Smooth muscle cell (in vitro differentiated cells): ENCODE data around the gene LCE2C. TPM values are rescaled to one million over a fixed set of nuclear protein-coding genes. Genes with fewer than 3 reads are reported as not detected.
"Not testable (repeated sequence)": the region's sequence is repeated elsewhere in the genome, so short reads cannot be mapped to it uniquely, and the experiment has no call there.

Source experiments
- DNase-seq: peaks from one replicate; lab custom pipeline; 2025; ENCODE audit not compliant: unreplicated experiment; lab: John Stamatoyannopoulos, UW
- H2AFZ ChIP-seq: fragments of 200-600 bp; sonication (generic); 2 replicates; pipeline ENCODE4 v1.6.0; 2016; ENCODE audit warnings: antibody characterized with exemption, low read depth, mild to moderate bottlenecking
- H3F3A ChIP-seq: fragments of 200-600 bp; sonication (generic); 2 replicates; pipeline ENCODE4 v1.6.0; 2017; ENCODE audit warnings: antibody characterized with exemption, low read depth
- H3K27ac ChIP-seq: fragments of 200-600 bp; sonication (generic); 2 replicates; pipeline ENCODE4 v1.5.1; 2016; ENCODE audit warnings: low read depth, mild to moderate bottlenecking
- H3K27me3 ChIP-seq: fragments of 200-600 bp; sonication (generic); 2 replicates; pipeline ENCODE4 v1.6.1; 2016; ENCODE audit warnings: low read depth, mild to moderate bottlenecking
- H3K36me3 ChIP-seq: fragments of 200-600 bp; sonication (generic); 2 replicates; pipeline ENCODE4 v1.5.1; 2016; ENCODE audit warnings: low read depth
- H3K4me1 ChIP-seq: fragments of 200-600 bp; sonication (generic); 2 replicates; pipeline ENCODE4 v1.5.1; 2016; ENCODE audit warnings: low read depth
- H3K4me2 ChIP-seq: fragments of 200-600 bp; sonication (generic); 2 replicates; pipeline ENCODE4 v1.6.0; 2016; ENCODE audit warnings: mild to moderate bottlenecking
- H3K4me3 ChIP-seq: fragments of 200-600 bp; sonication (generic); 2 replicates; pipeline ENCODE4 v1.5.1; 2016; ENCODE audit warnings: mild to moderate bottlenecking
- H3K79me2 ChIP-seq: fragments of 200-600 bp; sonication (generic); 2 replicates; pipeline ENCODE4 v1.6.0; 2016; ENCODE audit warnings: low read depth, mild to moderate bottlenecking
- H3K9ac ChIP-seq: fragments of 200-600 bp; sonication (generic); 2 replicates; pipeline ENCODE4 v1.6.0; 2016; ENCODE audit warnings: low read depth
- H3K9me3 ChIP-seq: fragments of 200-600 bp; sonication (generic); replicated peaks from 2 replicates; pipeline ENCODE4 v1.5.1; 2016; ENCODE audit warnings: low read depth
- H4K20me1 ChIP-seq: fragments of 200-600 bp; sonication (generic); 2 replicates; pipeline ENCODE4 v1.6.0; 2016; ENCODE audit warnings: low read depth
- CTCF ChIP-seq: fragments of 200-600 bp; sonication (generic); IDR thresholded peaks from 2 replicates; pipeline ENCODE4 v1.5.1; 2017; ENCODE audit warnings: borderline replicate concordance, mild to moderate bottlenecking, antibody characterized with exemption; ENCODE audit not compliant: insufficient read depth, poor library complexity, severe bottlenecking
- WGBS: methylation state at CpG from one replicate; pipeline ENCODE4 v1.1.7; 2016; ENCODE audit warnings: low lambda C conversion rate; 5-methylcytosine and 5-hydroxymethylcytosine counted together
- polyA plus RNA-seq: library from polyadenylated mRNA; unstranded; fragments of >200 nt; fragmentation: Nextera tagmentation; extraction: Ambion mirVana; gene quantifications from 2 replicates; pipeline ENCODE4 v1.2.1, GENCODE V29; 2016
- total RNA-seq: library from RNA; depleted of rRNA; stranded (reverse); fragments of >200 nt; gene quantifications from 2 replicates; pipeline ENCODE4 v1.2.3, GENCODE V29; 2014

Gene LCE2C
- total and polyA plus RNA-seq, 2 experiments from 2014 or later, result not detected

DNA sequence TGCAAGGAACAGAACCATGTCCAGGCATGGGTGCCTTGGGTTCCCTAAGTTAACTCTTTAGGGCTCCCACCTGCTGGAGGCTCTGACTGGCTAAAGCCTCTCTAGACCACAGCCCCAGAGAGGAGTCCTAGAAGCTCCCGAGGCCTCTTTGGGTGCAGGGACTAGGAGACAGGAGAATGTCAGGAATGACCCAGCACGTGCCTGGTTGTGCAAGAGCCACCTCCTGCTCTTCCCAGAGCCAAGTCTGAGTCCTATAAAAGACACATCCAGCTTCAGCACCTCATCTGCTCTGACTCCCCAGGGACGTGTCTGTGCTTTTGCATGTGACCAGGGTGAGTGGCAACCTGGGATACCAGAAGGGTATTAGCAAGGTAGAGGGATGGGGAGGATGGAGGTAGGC, 12.0 kb upstream of the LCE2C start, which contains the start of gene LCE2D:
LCE2D (plus strand) TSS at position 283 of the 400 bp plus-strand sequence. CDS start 726 bp downstream, outside the sequence.
- Histone ChIP-seq H3K36me3 (no peaks in the 10 kb centered on the region), H4K20me1 (no peaks in the 10 kb centered on the region), H3K79me2 (no peaks in the 10 kb centered on the region), H3K9ac (no peak within 1 kb of the TSS), H3K27me3 (no peaks in the 10 kb centered on the region), H3K27ac (no peak within 1 kb of the TSS), H3K9me3 (no peaks in the 10 kb centered on the region), H3F3A (no peaks in the 10 kb centered on the region), H3K4me1 (no peaks in the 10 kb centered on the region), H2AFZ (no peak within 1 kb of the TSS), H3K4me2 (no peak within 1 kb of the TSS), H3K4me3 (no peak within 1 kb of the TSS)
- DNase-seq, result no peak
- WGBS, result 56% methylated on average over 3 of the region's 3 CpGs
- TF ChIP-seq CTCF, result no peak

GRCh38 chr1:152666171-152666570, 8.9 kb upstream of the LCE2C start:
- WGBS, result 63% methylated on average over 1 of the region's 1 CpG
- not testable (repeated sequence) for H3K79me2 ChIP-seq, H3K27ac ChIP-seq, H2AFZ ChIP-seq, H3K4me1 ChIP-seq, H3F3A ChIP-seq, H3K9ac ChIP-seq, H3K36me3 ChIP-seq, H3K4me3 ChIP-seq, H3K4me2 ChIP-seq, H4K20me1 ChIP-seq, DNase-seq, H3K9me3 ChIP-seq, H3K27me3 ChIP-seq

- Histone ChIP-seq H3K27me3 (no peaks in the 10 kb centered on the region), H3K4me2 (no peak overlapping the region), H3K36me3 (no peaks in the 10 kb centered on the region), H4K20me1 (no peaks in the 10 kb centered on the region), H3F3A (no peaks in the 10 kb centered on the region), H3K27ac (no peak overlapping the region), H3K4me1 (no peaks in the 10 kb centered on the region), H3K9me3 (no peaks in the 10 kb centered on the region), H3K4me3 (no peak overlapping the region), H2AFZ (no peak overlapping the region), H3K79me2 (no peaks in the 10 kb centered on the region), H3K9ac (no peak overlapping the region)
- no peak for TF ChIP-seq CTCF
- WGBS, result 82% methylated on average over 5 of the region's 5 CpGs
- no peak for DNase-seq
Measured at GRCh38 chr1:152667648-152668047, 7.4 kb upstream of the LCE2C start.

GRCh38 chr1:152673016-152673415, 2.1 kb upstream of the LCE2C start:
- DNase-seq, result no peak
- H3K79me2 ChIP-seq, result no peaks in the 10 kb centered on the region
- no peak overlapping the region for H3K9ac ChIP-seq

More at GRCh38 chr1:152673016-152673415, 2.1 kb upstream of the LCE2C start:
- no peak for TF ChIP-seq CTCF
- H3K4me1 ChIP-seq, result no peaks in the 10 kb centered on the region
- H3K27ac ChIP-seq, result no peak overlapping the region
- H3F3A ChIP-seq, result no peaks in the 10 kb centered on the region
- H2AFZ ChIP-seq, result no peak overlapping the region
- no peaks in the 10 kb centered on the region for H4K20me1 ChIP-seq
- no peaks in the 10 kb centered on the region for H3K36me3 ChIP-seq
- H3K4me2 ChIP-seq, result no peak overlapping the region
- no peak overlapping the region for H3K4me3 ChIP-seq
- peaks cover under 1% of the 10 kb centered on the region for H3K9me3 ChIP-seq
- 27% methylated on average over 2 of the region's 2 CpGs for WGBS
- H3K27me3 ChIP-seq, result no peaks in the 10 kb centered on the region
